ENCODE data around the gene GALR2. TPM values are rescaled to one million over a fixed set of nuclear protein-coding genes. Genes with fewer than 3 reads are reported as not detected.

GALR2 gene
- total and polyA plus RNA-seq, 2 experiments from 2014 or later = 0.18 TPM; not detected in 1

DNA sequence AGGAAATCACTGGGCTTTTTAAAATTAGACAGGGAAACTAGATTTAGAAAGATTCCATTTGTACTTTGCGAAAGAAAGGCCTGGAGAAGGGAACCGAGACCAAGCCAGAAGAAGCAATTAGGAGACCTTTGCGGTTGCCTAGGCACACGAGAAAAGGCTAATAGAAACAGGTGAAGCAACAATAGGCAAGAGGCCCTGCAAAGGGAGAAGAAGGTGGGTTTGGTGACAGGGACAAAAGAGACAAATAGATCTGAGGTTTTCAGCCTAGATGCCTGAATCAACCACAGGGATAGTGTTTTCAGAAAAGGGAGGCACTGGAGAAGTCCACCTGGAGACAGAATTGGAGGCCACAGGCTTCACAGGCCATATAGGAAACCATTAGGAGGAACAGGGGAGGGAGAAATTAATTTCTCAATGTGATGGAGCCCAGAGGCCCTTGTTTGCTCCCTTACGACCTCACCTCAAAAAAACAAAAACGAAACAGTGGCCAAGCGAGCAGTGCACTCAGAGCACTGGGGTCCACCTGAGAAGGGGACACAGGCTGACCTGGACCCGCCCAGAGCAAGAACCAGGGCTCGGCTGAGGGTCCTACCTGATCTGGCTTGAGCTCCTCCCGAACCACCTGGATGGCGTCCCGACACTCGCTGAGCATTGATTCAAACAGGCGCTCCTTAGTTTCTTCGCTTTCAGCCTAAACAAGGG is 24.6 kb upstream of the GALR2 start:
- Histone ChIP-seq H4K20me1 (ENCODE audit: insufficient read depth) (no peaks in the 10 kb centered on the region), H3K36me3 (ENCODE audit: low read depth) (peaks cover 70% of the 10 kb centered on the region)

DNA sequence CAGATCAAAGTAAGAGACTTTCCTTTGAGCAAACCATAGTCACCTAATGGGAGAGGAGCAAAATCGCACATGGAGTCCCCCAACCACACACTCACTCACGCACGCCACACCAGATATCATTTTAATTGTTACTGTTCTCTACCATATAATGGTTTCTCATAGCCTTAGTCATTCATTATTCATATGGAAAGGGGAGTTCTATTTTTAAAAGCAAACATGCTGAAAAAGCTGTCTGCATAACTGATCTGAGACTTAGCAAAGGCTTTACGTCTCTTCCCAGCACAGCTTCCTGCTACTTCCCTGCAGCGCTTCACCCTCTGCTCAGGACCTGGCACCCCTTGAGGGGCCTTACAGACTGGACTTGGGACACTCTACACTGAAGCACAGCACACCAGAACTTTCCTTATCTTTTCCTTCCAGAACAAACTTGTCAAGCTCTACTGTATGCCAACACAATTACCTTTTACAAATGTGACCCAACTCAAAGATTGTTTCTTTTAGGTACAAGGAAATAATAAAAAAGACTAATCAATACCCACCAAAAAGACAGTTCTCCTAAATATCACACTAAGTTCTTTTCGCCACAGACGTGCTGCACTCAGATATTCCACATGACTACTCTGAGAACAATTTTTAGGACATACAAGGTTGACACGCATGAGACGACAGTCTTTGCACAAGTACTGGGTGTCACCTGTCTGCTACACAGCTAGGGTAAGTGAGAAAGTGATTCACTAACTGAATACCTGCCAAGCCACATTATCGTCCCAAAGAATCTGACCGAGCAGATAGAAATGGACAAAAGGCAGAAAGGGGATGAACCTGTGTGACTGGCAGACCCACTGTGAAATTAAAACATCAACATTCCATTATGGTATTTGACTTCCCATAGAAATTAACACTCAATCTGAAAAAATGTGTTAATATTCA is 23.8 kb upstream of the GALR2 start:
- no peak overlapping the region for H3K4me2 ChIP-seq (ENCODE audit: unreplicated experiment)
- WGBS, 2 experiments (ENCODE audit: low coverage in 1 of 2, low lambda C conversion rate in 2 of 2, missing lambda C conversion rate in 2 of 2) = 89% methylated on average over 11 of the region's 11 CpGs
- in situ Hi-C loops (cut with MboI) = no loop called here

More for the DNA sequence above, 24.6 kb upstream of the GALR2 start:
- H3K4me2 ChIP-seq (ENCODE audit: unreplicated experiment) = no peak overlapping the region
- H3K9me3 ChIP-seq (ENCODE audit: low read depth) = no peaks in the 10 kb centered on the region
- H3K4me3 ChIP-seq = no peak overlapping the region
- 92% methylated on average over 15 of the region's 15 CpGs for WGBS, 2 experiments (ENCODE audit: low coverage in 1 of 2, low lambda C conversion rate in 2 of 2, missing lambda C conversion rate in 2 of 2)
- H3K27me3 ChIP-seq (replicated peaks; ENCODE audit: insufficient read depth) = no peaks in the 10 kb centered on the region
- in situ Hi-C loops (cut with MboI) = no loop called here
- H3K9ac ChIP-seq = no peak overlapping the region
- H3F3A ChIP-seq (ENCODE audit: insufficient read depth) = no peaks in the 10 kb centered on the region; the same call in 1 of the 2 replicates
- H3K4me1 ChIP-seq (ENCODE audit: insufficient read depth) = peaks cover 4% of the 10 kb centered on the region; the same call in 1 of the 2 replicates
- no peaks in the 10 kb centered on the region for H3K9me2 ChIP-seq (ENCODE audit: insufficient read depth)
- peaks cover 46% of the 10 kb centered on the region for H3K79me2 ChIP-seq (ENCODE audit: insufficient read depth)
- no peak for DNase-seq
- no peak overlapping the region for H3K27ac ChIP-seq
- H2AFZ ChIP-seq = no peak overlapping the region
- TF ChIP-seq EZH2phosphoT487 (IDR thresholded peaks at IDR 0.05; ENCODE audit: insufficient read depth, low read depth) (no peak), EZH2 (IDR thresholded peaks at IDR 0.05; ENCODE audit: insufficient read depth, poor library complexity, severe bottlenecking) (no peak)

DNA sequence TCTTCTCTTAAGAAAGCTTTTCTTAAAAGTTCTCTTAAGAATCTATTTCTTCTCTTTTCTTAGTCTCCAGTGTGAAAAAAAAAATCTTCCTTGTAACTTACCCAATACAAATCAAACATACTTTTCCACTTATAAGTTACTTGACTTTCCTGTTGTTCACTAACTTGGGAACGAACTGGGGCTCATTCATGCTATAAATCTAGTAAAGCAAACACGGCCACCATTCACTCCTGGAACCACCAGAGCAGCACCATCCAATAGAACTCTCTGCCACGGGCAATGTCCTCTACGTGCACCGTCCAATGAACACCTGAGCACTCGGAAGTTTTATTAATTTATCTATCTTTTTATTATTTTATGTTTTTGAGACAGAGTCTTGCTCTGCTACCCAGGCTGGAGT is 23.0 kb upstream of the GALR2 start:
- 83 to 84% methylated on average over 6 of the region's 6 CpGs for WGBS, 2 experiments (ENCODE audit: low coverage in 1 of 2, low lambda C conversion rate in 2 of 2, missing lambda C conversion rate in 2 of 2)
- Histone ChIP-seq H3F3A (ENCODE audit: insufficient read depth) (no peaks in the 10 kb centered on the region; the same call in 1 of the 2 replicates), H3K9me2 (ENCODE audit: insufficient read depth) (no peaks in the 10 kb centered on the region), H3K27me3 (replicated peaks; ENCODE audit: insufficient read depth) (no peaks in the 10 kb centered on the region), H3K4me3 (no peak overlapping the region), H2AFZ (no peak overlapping the region), H4K20me1 (ENCODE audit: insufficient read depth) (no peaks in the 10 kb centered on the region), H3K9me3 (ENCODE audit: low read depth) (no peaks in the 10 kb centered on the region), H3K4me1 (ENCODE audit: insufficient read depth) (peaks cover 4% of the 10 kb centered on the region; the same call in 1 of the 2 replicates), H3K27ac (no peak overlapping the region), H3K79me2 (ENCODE audit: insufficient read depth) (peaks cover 56% of the 10 kb centered on the region), H3K9ac (no peak overlapping the region), H3K36me3 (ENCODE audit: low read depth) (peaks cover 73% of the 10 kb centered on the region), H3K4me2 (ENCODE audit: unreplicated experiment) (no peak overlapping the region)
- in situ Hi-C loops (cut with MboI) = no loop called here
- TF ChIP-seq EZH2phosphoT487 (IDR thresholded peaks at IDR 0.05; ENCODE audit: insufficient read depth, low read depth) (no peak), EZH2 (IDR thresholded peaks at IDR 0.05; ENCODE audit: insufficient read depth, poor library complexity, severe bottlenecking) (no peak)
- DNase-seq = no peak

More for the DNA sequence above, 23.8 kb upstream of the GALR2 start:
- no peak for DNase-seq
- H3K36me3 ChIP-seq (ENCODE audit: low read depth) = peaks cover 71% of the 10 kb centered on the region
- H4K20me1 ChIP-seq (ENCODE audit: insufficient read depth) = no peaks in the 10 kb centered on the region
- no peak overlapping the region for H3K4me3 ChIP-seq
- H3K9ac ChIP-seq = no peak overlapping the region
- TF ChIP-seq EZH2phosphoT487 (IDR thresholded peaks at IDR 0.05; ENCODE audit: insufficient read depth, low read depth) (no peak), EZH2 (IDR thresholded peaks at IDR 0.05; ENCODE audit: insufficient read depth, poor library complexity, severe bottlenecking) (no peak)
- H3K79me2 ChIP-seq (ENCODE audit: insufficient read depth) = peaks cover 52% of the 10 kb centered on the region
- H3K9me2 ChIP-seq (ENCODE audit: insufficient read depth) = no peaks in the 10 kb centered on the region
- no peak overlapping the region for H3K27ac ChIP-seq
- H3F3A ChIP-seq (ENCODE audit: insufficient read depth) = no peaks in the 10 kb centered on the region; the same call in 1 of the 2 replicates
- no peaks in the 10 kb centered on the region for H3K27me3 ChIP-seq (replicated peaks; ENCODE audit: insufficient read depth)
- no peaks in the 10 kb centered on the region for H3K9me3 ChIP-seq (ENCODE audit: low read depth)
- peaks cover 4% of the 10 kb centered on the region; the same call in 1 of the 2 replicates for H3K4me1 ChIP-seq (ENCODE audit: insufficient read depth)
- H2AFZ ChIP-seq = no peak overlapping the region
